RWPE2 (cell line): ENCODE measurements around the gene FAM131C.

Experiments
- ATAC-seq: fragments of 200-7000 bp; cut with Tn5 transposase; 3 replicates; pipeline ENCODE4 v1.9.1; 2021; ENCODE audit warnings: low read depth
- DNase-seq: peaks from one replicate; pipeline ENCODE4 v3.0.0-alpha.2; 2020; ENCODE audit warnings: low spot score
- H3K27ac ChIP-seq: fragments of 450-650 bp; 2 replicates; pipeline ENCODE4 v1.5.1; 2017; ENCODE audit warnings: mild to moderate bottlenecking; ENCODE audit not compliant: poor library complexity, severe bottlenecking
- H3K27me3 ChIP-seq: fragments of 250-450 bp; sonication (Bioruptor Pico); 2 replicates; pipeline ENCODE4 v1.5.1; 2021; ENCODE audit warnings: mild to moderate bottlenecking, moderate library complexity; ENCODE audit not compliant: insufficient read depth, poor library complexity, severe bottlenecking
- H3K36me3 ChIP-seq: fragments of 250-450 bp; sonication (Bioruptor Pico); 2 replicates; pipeline ENCODE4 v1.5.1; 2020; ENCODE audit warnings: low read depth, mild to moderate bottlenecking, moderate library complexity
- H3K4me1 ChIP-seq: fragments of 250-450 bp; sonication (Bioruptor Pico); 2 replicates; pipeline ENCODE4 v1.5.1; 2021; ENCODE audit warnings: mild to moderate bottlenecking, moderate library complexity; ENCODE audit not compliant: insufficient read depth, poor library complexity, severe bottlenecking
- H3K4me3 ChIP-seq: fragments of 250-450 bp; sonication (Bioruptor Pico); 2 replicates; pipeline ENCODE4 v1.5.1; 2021; ENCODE audit warnings: mild to moderate bottlenecking, moderate library complexity; ENCODE audit not compliant: severe bottlenecking
- H3K9me3 ChIP-seq: fragments of 250-450 bp; sonication (Bioruptor Pico); 2 replicates; pipeline ENCODE4 v1.5.1; 2021; ENCODE audit warnings: mild to moderate bottlenecking, moderate library complexity; ENCODE audit not compliant: severe bottlenecking
- TF ChIP-seq, protein P1 (sequence below): fragments of 450-650 bp; IDR thresholded peaks from one replicate; pipeline ENCODE4 v1.5.1; 2017; ENCODE audit warnings: mild to moderate bottlenecking, moderate library complexity; ENCODE audit not compliant: poor library complexity, severe bottlenecking

FAM131C gene

DNA sequence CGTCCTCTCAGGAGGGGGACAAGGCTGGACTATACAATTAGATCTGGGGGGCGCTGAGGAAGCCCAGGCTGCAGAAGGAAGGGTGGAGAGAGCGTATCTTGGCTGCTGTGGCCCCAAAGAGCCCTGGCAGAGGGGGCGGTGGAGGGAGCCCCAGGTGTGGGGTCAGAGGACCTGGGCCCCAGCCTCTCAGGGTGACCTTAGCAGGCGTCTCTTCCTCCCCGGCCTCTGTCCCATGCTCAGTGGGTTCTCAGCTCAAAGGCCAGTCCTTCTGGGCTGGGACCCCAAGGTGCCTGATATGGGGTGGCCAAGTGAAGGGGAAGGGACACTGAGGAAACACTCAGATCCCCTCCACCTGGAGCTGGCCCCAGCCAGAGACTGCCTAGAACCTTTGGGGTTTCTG, 1.8 kb downstream of the FAM131C start:
- no peaks in the 10 kb centered on the region for H3K27me3 ChIP-seq

GRCh38 chr1:16070640-16071355, 2.7 kb downstream of the FAM131C start:
- DNase-seq (no peak), ATAC-seq (no peak)
- H3K27ac ChIP-seq: no peak overlapping the region
- TF ChIP-seq, protein P1, sequence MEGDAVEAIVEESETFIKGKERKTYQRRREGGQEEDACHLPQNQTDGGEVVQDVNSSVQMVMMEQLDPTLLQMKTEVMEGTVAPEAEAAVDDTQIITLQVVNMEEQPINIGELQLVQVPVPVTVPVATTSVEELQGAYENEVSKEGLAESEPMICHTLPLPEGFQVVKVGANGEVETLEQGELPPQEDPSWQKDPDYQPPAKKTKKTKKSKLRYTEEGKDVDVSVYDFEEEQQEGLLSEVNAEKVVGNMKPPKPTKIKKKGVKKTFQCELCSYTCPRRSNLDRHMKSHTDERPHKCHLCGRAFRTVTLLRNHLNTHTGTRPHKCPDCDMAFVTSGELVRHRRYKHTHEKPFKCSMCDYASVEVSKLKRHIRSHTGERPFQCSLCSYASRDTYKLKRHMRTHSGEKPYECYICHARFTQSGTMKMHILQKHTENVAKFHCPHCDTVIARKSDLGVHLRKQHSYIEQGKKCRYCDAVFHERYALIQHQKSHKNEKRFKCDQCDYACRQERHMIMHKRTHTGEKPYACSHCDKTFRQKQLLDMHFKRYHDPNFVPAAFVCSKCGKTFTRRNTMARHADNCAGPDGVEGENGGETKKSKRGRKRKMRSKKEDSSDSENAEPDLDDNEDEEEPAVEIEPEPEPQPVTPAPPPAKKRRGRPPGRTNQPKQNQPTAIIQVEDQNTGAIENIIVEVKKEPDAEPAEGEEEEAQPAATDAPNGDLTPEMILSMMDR: no peak
- no peak overlapping the region for H3K4me3 ChIP-seq
- no peaks in the 10 kb centered on the region for H3K9me3 ChIP-seq
- H3K27me3 ChIP-seq: no peaks in the 10 kb centered on the region
- no peaks in the 10 kb centered on the region for H3K36me3 ChIP-seq
- H3K4me1 ChIP-seq: peaks cover 4% of the 10 kb centered on the region

More for the DNA sequence above, 1.8 kb downstream of the FAM131C start:
- ATAC-seq (no peak), DNase-seq (no peak)
- no peaks in the 10 kb centered on the region for H3K9me3 ChIP-seq
- H3K27ac ChIP-seq: no peak overlapping the region
- H3K36me3 ChIP-seq: no peaks in the 10 kb centered on the region
- TF ChIP-seq, protein P1: no peak
- H3K4me3 ChIP-seq: no peak overlapping the region
- peaks cover 12% of the 10 kb centered on the region for H3K4me1 ChIP-seq

DNA sequence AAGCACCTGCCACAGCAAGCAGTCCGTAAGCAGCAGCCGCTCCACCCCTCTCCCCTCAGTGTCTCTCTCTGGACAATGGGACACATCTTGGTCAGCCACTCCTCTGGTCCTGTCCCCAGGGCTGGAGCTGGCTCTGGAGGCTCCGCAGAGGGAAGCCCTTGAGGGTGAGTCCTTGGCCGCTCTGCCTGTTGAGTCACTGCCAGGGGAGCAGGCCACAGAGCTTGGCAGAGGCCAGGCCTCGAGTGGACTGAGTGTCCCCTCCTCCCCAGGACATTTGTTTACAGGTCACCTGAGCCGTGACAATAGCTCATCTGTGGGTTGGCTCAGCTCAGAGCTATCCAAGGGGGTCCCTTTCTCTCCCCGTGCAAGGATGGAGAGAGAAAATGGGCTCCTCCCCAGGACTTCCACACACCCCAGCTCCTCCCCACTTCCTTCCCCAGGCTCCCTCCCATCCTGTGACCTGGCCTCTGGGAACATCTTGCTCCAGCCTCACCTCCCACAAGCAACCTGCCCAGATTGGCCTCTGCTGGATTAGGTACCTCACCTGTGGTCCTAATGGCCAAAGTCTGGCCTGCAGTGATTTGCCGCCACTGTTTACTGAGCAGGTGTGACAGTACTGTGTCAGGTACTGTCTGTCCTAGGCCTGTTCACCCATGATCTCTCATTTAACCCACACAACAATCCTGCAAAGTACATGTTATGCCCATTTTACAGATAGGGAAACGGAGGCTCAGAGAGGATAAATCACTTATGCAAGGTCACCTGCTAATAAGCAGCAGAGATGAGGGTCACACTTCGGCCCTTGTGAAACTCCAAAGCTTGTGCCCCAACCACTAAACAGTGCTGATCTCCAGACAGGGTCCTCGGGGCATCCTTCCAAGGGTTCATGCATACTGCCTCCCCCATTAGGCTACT, 4.8 kb downstream of the FAM131C start:
- Histone ChIP-seq H3K36me3 (no peaks in the 10 kb centered on the region), H3K27ac (no peak overlapping the region), H3K4me1 (no peaks in the 10 kb centered on the region), H3K9me3 (no peaks in the 10 kb centered on the region), H3K27me3 (no peaks in the 10 kb centered on the region), H3K4me3 (no peak overlapping the region)
- ATAC-seq: peak; percentile 40
- TF ChIP-seq, protein P1: no peak
- no peak for DNase-seq

- ATAC-seq (no peak), DNase-seq (no peak)
- Histone ChIP-seq H3K27me3 (no peaks in the 10 kb centered on the region), H3K4me1 (no peaks in the 10 kb centered on the region), H3K36me3 (no peaks in the 10 kb centered on the region), H3K4me3 (no peak overlapping the region), H3K9me3 (no peaks in the 10 kb centered on the region), H3K27ac (no peak overlapping the region)
- TF ChIP-seq, protein P1: no peak
Observed at GRCh38 chr1:16067933-16068332, 5.5 kb downstream of the FAM131C start.
